HG02870 (cell line): ENCODE measurements around the gene MALAT1.
"Not testable (repeated sequence)": the region's sequence is repeated elsewhere in the genome, so short reads cannot be mapped to it uniquely, and the experiment has no call there.

Source experiments
- ATAC-seq: cut with Tn5 transposase; IDR thresholded peaks from one replicate; pipeline ENCODE4 v1.9.1; 2021; ENCODE audit warnings: mild to moderate bottlenecking, moderate library complexity; ENCODE audit not compliant: unreplicated experiment

MALAT1 gene

DNA sequence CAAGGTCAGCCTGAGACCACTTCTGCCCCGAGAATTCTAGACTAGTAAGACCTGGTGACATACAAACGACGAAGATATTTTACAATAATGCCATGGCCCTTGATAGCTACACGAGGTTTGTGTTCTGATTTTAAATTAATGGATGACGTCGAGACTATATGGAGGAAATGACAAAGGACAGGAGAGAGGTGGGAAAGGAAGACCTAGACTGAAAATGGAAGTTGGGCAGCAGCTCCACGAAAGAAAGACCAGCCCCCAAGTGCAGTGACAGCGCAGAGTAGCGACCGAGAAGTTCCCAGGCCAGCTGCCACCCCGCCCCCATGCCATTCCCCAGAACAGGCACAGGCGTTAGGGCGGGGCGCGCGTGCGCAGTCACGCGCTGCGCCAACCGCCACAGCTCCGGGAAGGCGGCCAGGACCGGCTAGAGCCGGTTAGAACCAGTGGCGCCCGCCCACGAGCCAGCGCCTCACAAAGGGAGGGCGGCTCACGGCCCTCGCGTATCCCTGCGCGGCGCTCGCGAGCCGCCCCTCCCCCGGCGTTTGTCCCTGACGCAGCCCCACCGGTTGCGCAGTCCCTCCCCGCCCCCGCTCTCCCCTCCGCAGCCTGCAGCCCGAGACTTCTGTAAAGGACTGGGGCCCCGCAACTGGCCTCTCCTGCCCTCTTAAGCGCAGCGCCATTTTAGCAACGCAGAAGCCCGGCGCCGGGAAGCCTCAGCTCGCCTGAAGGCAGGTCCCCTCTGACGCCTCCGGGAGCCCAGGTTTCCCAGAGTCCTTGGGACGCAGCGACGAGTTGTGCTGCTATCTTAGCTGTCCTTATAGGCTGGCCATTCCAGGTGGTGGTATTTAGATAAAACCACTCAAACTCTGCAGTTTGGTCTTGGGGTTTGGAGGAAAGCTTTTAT, 1.5 kb upstream of the MALAT1 start:
- ATAC-seq: peak; percentile 53

DNA sequence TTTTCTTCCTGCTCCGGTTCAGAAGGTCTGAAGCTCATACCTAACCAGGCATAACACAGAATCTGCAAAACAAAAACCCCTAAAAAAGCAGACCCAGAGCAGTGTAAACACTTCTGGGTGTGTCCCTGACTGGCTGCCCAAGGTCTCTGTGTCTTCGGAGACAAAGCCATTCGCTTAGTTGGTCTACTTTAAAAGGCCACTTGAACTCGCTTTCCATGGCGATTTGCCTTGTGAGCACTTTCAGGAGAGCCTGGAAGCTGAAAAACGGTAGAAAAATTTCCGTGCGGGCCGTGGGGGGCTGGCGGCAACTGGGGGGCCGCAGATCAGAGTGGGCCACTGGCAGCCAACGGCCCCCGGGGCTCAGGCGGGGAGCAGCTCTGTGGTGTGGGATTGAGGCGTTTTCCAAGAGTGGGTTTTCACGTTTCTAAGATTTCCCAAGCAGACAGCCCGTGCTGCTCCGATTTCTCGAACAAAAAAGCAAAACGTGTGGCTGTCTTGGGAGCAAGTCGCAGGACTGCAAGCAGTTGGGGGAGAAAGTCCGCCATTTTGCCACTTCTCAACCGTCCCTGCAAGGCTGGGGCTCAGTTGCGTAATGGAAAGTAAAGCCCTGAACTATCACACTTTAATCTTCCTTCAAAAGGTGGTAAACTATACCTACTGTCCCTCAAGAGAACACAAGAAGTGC, 661 bp upstream of the MALAT1 start:
- ATAC-seq: no peak

DNA sequence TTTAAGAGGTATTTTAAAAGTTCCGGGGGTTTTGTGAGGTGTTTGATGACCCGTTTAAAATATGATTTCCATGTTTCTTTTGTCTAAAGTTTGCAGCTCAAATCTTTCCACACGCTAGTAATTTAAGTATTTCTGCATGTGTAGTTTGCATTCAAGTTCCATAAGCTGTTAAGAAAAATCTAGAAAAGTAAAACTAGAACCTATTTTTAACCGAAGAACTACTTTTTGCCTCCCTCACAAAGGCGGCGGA, 193 bp upstream of the MALAT1 start:
- no peak for ATAC-seq

DNA sequence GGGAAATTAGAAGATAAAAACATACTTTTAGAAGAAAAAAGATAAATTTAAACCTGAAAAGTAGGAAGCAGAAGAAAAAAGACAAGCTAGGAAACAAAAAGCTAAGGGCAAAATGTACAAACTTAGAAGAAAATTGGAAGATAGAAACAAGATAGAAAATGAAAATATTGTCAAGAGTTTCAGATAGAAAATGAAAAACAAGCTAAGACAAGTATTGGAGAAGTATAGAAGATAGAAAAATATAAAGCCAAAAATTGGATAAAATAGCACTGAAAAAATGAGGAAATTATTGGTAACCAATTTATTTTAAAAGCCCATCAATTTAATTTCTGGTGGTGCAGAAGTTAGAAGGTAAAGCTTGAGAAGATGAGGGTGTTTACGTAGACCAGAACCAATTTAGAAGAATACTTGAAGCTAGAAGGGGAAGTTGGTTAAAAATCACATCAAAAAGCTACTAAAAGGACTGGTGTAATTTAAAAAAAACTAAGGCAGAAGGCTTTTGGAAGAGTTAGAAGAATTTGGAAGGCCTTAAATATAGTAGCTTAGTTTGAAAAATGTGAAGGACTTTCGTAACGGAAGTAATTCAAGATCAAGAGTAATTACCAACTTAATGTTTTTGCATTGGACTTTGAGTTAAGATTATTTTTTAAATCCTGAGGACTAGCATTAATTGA, 1.0 kb downstream of the MALAT1 start:
- ATAC-seq: no peak

DNA sequence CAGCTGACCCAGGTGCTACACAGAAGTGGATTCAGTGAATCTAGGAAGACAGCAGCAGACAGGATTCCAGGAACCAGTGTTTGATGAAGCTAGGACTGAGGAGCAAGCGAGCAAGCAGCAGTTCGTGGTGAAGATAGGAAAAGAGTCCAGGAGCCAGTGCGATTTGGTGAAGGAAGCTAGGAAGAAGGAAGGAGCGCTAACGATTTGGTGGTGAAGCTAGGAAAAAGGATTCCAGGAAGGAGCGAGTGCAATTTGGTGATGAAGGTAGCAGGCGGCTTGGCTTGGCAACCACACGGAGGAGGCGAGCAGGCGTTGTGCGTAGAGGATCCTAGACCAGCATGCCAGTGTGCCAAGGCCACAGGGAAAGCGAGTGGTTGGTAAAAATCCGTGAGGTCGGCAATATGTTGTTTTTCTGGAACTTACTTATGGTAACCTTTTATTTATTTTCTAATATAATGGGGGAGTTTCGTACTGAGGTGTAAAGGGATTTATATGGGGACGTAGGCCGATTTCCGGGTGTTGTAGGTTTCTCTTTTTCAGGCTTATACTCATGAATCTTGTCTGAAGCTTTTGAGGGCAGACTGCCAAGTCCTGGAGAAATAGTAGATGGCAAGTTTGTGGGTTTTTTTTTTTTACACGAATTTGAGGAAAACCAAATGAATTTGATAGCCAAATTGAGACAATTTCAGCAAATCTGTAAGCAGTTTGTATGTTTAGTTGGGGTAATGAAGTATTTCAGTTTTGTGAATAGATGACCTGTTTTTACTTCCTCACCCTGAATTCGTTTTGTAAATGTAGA, 1.7 kb downstream of the MALAT1 start:
- ATAC-seq: no peak

DNA sequence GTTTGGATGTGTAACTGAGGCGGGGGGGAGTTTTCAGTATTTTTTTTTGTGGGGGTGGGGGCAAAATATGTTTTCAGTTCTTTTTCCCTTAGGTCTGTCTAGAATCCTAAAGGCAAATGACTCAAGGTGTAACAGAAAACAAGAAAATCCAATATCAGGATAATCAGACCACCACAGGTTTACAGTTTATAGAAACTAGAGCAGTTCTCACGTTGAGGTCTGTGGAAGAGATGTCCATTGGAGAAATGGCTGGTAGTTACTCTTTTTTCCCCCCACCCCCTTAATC, 2.3 kb downstream of the MALAT1 start:
- ATAC-seq: no peak

DNA sequence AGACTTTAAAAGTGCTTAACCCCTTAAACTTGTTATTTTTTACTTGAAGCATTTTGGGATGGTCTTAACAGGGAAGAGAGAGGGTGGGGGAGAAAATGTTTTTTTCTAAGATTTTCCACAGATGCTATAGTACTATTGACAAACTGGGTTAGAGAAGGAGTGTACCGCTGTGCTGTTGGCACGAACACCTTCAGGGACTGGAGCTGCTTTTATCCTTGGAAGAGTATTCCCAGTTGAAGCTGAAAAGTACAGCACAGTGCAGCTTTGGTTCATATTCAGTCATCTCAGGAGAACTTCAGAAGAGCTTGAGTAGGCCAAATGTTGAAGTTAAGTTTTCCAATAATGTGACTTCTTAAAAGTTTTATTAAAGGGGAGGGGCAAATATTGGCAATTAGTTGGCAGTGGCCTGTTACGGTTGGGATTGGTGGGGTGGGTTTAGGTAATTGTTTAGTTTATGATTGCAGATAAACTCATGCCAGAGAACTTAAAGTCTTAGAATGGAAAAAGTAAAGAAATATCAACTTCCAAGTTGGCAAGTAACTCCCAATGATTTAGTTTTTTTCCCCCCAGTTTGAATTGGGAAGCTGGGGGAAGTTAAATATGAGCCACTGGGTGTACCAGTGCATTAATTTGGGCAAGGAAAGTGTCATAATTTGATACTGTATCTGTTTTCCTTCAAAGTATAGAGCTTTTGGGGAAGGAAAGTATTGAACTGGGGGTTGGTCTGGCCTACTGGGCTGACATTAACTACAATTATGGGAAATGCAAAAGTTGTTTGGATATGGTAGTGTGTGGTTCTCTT, 2.8 kb downstream of the MALAT1 start:
- no peak for ATAC-seq

DNA sequence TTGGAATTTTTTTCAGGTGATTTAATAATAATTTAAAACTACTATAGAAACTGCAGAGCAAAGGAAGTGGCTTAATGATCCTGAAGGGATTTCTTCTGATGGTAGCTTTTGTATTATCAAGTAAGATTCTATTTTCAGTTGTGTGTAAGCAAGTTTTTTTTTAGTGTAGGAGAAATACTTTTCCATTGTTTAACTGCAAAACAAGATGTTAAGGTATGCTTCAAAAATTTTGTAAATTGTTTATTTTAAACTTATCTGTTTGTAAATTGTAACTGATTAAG, 3.4 kb downstream of the MALAT1 start:
- no peak for ATAC-seq

DNA sequence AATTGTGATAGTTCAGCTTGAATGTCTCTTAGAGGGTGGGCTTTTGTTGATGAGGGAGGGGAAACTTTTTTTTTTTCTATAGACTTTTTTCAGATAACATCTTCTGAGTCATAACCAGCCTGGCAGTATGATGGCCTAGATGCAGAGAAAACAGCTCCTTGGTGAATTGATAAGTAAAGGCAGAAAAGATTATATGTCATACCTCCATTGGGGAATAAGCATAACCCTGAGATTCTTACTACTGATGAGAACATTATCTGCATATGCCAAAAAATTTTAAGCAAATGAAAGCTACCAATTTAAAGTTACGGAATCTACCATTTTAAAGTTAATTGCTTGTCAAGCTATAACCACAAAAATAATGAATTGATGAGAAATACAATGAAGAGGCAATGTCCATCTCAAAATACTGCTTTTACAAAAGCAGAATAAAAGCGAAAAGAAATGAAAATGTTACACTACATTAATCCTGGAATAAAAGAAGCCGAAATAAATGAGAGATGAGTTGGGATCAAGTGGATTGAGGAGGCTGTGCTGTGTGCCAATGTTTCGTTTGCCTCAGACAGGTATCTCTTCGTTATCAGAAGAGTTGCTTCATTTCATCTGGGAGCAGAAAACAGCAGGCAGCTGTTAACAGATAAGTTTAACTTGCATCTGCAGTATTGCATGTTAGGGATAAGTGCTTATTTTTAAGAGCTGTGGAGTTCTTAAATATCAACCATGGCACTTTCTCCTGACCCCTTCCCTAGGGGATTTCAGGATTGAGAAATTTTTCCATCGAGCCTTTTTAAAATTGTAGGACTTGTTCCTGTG, 3.9 kb downstream of the MALAT1 start:
- ATAC-seq: no peak

DNA sequence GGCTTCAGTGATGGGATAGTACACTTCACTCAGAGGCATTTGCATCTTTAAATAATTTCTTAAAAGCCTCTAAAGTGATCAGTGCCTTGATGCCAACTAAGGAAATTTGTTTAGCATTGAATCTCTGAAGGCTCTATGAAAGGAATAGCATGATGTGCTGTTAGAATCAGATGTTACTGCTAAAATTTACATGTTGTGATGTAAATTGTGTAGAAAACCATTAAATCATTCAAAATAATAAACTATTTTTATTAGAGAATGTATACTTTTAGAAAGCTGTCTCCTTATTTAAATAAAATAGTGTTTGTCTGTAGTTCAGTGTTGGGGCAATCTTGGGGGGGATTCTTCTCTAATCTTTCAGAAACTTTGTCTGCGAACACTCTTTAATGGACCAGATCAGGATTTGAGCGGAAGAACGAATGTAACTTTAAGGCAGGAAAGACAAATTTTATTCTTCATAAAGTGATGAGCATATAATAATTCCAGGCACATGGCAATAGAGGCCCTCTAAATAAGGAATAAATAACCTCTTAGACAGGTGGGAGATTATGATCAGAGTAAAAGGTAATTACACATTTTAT, 4.6 kb downstream of the MALAT1 start:
- no peak for ATAC-seq

DNA sequence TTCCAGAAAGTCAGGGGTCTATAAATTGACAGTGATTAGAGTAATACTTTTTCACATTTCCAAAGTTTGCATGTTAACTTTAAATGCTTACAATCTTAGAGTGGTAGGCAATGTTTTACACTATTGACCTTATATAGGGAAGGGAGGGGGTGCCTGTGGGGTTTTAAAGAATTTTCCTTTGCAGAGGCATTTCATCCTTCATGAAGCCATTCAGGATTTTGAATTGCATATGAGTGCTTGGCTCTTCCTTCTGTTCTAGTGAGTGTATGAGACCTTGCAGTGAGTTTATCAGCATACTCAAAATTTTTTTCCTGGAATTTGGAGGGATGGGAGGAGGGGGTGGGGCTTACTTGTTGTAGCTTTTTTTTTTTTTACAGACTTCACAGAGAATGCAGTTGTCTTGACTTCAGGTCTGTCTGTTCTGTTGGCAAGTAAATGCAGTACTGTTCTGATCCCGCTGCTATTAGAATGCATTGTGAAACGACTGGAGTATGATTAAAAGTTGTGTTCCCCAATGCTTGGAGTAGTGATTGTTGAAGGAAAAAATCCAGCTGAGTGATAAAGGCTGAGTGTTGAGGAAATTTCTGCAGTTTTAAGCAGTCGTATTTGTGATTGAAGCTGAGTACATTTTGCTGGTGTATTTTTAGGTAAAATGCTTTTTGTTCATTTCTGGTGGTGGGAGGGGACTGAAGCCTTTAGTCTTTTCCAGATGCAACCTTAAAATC, 5.3 kb downstream of the MALAT1 start:
- no peak for ATAC-seq

DNA sequence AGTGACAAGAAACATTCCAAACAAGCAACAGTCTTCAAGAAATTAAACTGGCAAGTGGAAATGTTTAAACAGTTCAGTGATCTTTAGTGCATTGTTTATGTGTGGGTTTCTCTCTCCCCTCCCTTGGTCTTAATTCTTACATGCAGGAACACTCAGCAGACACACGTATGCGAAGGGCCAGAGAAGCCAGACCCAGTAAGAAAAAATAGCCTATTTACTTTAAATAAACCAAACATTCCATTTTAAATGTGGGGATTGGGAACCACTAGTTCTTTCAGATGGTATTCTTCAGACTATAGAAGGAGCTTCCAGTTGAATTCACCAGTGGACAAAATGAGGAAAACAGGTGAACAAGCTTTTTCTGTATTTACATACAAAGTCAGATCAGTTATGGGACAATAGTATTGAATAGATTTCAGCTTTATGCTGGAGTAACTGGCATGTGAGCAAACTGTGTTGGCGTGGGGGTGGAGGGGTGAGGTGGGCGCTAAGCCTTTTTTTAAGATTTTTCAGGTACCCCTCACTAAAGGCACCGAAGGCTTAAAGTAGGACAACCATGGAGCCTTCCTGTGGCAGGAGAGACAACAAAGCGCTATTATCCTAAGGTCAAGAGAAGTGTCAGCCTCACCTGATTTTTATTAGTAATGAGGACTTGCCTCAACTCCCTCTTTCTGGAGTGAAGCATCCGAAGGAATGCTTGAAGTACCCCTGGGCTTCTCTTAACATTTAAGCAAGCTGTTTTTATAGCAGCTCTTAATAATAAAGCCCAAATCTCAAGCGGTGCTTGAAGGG, 6.0 kb downstream of the MALAT1 start:
- ATAC-seq: no peak

DNA sequence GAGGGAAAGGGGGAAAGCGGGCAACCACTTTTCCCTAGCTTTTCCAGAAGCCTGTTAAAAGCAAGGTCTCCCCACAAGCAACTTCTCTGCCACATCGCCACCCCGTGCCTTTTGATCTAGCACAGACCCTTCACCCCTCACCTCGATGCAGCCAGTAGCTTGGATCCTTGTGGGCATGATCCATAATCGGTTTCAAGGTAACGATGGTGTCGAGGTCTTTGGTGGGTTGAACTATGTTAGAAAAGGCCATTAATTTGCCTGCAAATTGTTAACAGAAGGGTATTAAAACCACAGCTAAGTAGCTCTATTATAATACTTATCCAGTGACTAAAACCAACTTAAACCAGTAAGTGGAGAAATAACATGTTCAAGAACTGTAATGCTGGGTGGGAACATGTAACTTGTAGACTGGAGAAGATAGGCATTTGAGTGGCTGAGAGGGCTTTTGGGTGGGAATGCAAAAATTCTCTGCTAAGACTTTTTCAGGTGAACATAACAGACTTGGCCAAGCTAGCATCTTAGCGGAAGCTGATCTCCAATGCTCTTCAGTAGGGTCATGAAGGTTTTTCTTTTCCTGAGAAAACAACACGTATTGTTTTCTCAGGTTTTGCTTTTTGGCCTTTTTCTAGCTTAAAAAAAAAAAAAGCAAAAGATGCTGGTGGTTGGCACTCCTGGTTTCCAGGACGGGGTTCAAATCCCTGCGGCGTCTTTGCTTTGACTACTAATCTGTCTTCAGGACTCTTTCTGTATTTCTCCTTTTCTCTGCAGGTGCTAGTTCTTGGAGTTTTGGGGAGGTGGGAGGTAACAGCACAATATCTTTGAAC, 6.8 kb downstream of the MALAT1 start:
- no peak for ATAC-seq

DNA sequence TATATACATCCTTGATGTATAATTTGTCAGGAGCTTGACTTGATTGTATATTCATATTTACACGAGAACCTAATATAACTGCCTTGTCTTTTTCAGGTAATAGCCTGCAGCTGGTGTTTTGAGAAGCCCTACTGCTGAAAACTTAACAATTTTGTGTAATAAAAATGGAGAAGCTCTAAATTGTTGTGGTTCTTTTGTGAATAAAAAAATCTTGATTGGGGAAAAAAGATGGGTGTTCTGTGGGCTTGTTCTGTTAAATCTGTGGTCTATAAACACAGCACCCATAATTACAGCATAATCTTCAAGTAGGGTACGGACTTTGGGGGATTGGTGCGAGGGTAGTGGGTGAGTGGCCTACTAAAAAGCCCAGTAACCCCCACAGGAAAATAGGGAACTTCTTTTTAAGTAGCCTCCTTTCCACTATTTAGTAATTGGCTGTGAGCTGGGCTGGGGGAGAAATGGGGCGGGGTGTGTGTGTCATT, 7.5 kb downstream of the MALAT1 start:
- ATAC-seq: peak; percentile 2

DNA sequence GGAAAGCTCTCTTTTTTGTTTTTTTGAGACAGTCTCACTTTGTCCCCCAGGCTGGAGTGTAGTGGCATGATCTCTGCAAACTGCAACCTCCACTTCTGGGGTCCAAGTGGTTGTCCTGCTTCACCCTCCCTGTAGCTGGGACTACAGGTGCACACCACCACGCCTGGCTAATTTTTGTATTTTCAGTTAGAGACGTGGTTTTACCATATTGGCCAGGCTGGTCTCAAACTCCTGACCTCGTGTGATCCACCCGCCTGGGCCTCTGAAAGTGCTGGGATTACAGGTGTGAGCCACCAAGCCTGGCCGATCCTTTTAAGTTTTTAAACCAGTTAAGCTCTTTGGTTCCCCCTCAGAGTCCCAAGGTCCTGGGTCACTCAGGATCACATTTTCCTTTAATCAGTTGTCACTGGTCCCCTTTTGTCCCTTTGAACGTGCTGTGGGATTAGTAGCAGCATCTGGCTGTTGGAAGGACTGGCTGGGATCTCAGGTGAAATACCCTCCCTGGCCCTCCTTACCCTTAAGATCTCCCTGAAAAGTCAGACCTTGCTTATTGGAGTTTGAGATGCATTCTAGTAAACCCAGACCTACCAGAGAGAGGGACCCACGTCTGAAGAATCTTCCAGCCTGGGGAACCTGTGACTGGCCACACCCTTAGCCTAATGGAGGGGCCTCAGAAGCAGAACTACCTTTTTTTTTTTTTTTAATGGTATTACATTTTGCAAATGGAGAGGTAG, 8.1 kb downstream of the MALAT1 start:
- ATAC-seq: peak; percentile 31

DNA sequence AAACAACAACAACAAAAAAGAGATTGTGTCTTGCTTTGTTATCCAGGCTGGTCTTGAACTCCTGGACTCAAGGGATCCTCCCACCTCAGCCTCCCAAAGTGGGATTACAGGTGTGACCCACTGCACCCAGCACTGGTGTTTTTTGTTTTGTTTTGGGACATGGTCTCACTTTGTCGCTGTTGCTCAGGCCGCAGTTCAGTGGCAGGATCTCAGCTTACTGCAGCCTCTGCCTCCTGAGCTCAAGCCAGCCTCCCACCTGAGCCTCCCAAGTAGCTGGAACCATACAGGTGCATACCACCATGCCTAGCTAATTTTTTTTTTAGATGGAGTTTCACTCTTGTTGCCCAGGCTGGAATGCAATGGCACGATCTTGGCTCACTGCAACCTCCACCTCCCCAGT, 13.5 kb downstream of the MALAT1 start:
- ATAC-seq: not testable (repeated sequence)
